HG02623 (cell line): Measurements from ENCODE around the gene HOXA1.

Source experiments
- ATAC-seq: cut with Tn5 transposase; IDR thresholded peaks from one replicate; pipeline ENCODE4 v1.9.1; 2021; ENCODE audit warnings: moderate library complexity; ENCODE audit not compliant: unreplicated experiment

The HOXA1 gene

GRCh38 chr7:27094304-27095049 is 1.3 kb downstream of the HOXA1 start:
- no peak for ATAC-seq

GRCh38 chr7:27093184-27093895 is 2.5 kb downstream of the HOXA1 start:
- no peak for ATAC-seq

DNA sequence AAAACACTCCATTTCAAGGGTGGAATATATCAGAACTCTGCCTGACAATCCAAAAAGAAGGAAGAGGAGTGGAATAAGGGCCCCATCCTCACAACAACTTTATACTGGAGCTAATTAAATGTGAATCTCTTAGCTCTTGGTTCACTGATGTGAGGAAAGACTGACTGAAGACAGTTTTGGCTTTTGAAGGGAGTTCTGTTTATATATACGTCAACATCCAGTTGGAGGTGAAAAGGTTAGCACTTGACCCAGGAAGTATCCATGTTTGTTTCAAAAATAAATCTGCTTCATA is 3.0 kb downstream of the HOXA1 start:
- ATAC-seq: no peak

- no peak for ATAC-seq
Observed at GRCh38 chr7:27091941-27092818, 3.6 kb downstream of the HOXA1 start.

DNA sequence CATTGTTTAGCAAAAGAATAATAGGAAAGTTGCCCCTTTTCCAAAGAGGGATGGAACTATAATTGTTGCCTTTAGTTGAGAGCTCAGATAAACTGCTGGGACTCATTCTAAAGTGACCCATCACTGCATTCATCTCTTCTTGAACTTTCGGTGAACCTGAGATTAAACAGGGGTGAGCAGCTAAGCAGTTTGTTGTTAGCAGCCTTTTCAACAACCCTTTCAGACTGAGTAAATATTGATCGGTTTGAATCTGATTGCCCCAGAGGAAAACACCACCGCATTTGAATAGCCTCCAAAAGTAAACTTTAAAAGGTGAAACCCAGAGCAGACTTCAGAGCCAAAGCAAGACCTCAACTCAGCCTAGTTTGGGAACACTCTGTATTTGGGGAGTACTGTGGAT is 4.7 kb downstream of the HOXA1 start:
- no peak for ATAC-seq

DNA sequence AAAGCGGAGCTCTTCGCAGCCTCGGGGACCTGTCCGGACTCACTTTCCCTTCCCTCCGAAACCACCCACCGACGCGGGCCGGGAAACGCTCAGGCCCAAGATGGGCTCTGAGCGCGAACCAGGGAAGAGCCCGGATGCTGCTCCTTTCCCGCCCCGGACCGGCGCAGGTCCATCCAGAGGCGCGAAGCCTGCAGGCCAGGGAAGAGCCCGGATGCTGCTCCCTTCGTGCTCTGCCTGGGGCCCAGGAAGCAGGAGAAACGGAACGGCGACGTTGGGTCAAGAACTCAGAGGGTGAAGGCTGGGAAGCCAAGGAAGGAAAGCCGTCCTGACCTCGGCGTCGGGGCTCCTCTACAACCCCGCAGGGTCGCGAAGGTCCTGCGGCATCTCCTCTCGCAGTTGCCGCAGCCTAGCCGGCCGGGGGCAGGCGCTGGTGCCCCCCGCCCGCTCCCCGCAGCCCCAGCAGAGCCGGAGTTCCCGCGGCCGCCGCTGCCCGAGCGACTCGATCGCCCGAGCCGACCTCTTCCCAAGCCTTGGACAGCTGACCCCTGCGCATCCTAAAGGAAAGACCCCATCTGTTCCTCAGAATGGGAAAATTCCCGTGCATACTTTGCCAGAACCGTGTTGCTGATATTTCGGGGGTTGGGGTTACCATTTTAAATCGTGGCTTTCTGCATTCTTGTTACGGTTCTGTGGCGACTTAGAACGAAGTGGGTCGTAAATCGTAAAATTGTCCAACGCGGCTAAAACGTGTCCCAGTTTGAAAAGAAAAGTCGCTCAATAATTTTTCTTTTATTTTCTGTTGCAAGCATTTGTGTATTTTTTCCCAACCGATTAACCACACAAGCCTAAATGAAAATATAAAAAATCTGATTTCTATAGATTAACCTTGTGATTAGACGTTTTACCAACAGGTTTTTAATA is 7.5 kb downstream of the HOXA1 start:
- no peak for ATAC-seq

GRCh38 chr7:27083646-27084045 is 12.2 kb downstream of the HOXA1 start:
- ATAC-seq: no peak

DNA sequence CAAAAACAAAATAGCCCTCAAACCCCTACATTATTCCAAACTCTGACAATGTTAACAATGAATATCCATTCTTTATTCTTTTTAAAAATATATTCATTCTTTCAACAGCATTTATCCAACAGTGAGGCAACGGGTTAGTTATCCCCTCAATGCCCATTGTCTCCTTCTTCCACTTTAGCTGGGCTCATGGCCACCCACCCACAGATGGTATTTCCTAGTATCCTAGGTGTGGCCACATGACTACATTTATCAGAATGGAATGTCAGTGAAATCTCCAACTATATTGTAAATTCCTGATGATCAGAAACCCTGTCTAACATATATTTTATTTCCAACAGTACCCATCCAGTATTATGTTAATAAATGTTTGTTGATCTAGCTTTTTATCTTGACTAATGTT is 13.6 kb downstream of the HOXA1 start:
- ATAC-seq: no peak

DNA sequence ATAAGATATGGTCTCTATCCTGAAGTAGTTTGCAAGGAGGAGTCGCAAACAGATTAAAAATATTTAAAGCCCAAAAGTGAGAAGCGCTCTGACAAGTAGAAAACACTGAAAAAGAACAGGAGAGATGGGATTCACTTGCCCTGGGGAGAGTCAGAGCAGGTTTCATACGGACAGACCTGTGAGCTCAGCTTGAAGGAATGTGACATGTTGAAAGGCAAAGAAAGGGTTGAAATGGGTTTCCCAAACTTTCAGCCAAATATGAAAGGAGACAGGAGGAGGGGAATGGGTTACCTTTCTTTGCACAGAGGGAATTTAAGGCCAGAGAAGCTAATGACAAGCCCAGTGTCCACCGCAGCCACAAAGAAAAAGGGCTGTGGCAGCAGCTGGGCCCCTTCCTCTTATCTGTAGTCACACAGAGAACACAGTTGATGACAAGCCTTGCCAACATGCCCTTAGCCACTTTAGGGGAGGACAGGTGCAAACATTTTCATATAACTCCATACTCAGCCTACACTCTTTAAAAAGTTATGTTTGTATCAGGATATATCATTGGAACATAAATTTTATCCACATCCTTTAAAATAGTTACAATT is 14.9 kb downstream of the HOXA1 start:
- ATAC-seq: no peak

DNA sequence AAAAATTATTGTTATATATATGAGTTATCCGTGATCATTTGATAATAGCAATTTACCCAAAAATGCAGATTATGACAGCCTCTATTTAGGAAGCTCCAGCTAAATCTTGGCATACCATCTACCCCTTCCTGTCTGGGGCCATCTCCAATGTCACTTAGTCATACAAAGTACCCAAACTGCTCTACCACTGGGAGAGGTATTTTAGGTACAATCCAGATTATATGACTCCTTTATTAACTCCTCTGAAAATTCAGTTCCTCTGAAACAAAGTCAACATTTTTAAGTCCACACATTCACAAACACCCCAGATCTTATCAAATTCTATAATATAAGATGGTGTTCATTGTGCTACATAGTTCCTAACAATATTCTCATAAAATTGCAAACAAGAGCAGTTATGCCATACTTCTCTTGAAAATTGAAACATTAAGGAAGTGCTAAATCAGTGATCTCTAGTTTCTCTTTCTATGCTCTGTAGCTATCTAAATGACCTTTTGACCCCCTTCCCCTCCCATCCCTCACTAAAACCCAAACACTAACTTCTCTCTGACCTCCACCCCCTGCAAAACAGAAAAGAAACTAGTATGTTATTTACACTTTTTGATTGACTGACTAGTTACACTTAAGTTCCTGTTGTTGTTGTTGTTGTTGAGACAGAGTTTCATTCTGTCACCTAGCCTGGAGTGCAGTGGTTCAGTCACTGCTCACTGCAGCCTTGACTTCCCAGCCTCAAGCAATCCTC is 16.4 kb downstream of the HOXA1 start:
- no peak for ATAC-seq

DNA sequence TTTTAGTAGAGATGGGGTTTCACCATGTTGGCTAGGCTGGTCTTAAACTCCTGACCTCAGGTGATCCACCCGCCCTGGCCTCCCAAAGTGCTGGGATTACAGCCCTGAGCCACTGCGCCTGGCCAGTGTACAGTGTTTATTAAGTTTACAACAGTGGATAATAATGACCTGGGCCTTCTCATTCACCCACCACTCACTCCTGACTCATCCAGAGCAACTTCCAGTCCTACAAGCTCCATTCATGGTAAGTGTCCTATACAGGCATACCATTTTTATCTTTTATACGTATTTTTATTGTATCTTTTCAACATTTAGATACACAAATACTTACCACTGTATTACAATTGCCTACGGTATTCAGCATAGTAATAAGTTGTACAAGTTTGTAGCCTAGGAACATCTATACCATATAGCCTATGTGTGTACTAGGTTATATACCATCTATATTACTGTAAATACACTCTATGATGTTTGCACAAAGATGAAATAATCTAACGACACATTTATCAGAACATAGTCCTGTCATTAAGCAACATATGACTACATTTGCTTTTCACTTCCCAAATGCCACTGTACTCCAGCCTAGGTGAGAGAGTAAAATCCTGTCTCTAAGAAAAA is 17.1 kb downstream of the HOXA1 start:
- ATAC-seq: no peak

DNA sequence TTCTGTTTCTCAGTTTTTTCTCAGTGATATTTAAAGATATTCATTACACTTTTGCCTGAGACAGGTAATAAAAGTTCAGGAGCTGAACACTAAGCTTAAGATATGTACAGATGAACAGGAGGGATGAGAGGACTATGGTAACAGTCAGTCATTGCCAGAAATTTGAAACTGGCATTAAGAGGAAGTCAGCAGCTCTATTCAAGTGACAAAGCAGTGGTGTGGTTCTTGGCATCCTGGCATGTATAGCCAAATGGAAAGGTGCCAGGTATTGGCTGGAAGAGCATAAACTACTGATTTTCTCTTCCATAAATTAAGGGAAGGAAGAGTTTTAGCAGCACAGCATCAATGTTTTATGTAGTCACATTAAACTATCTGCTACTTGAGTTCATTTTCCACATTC is 22.7 kb downstream of the HOXA1 start:
- no peak for ATAC-seq

GRCh38 chr7:27071622-27072390 is 24.0 kb downstream of the HOXA1 start:
- no peak for ATAC-seq

GRCh38 chr7:27068259-27068658 is 27.5 kb downstream of the HOXA1 start:
- ATAC-seq: no peak

GRCh38 chr7:27066148-27066547 is 29.7 kb downstream of the HOXA1 start:
- ATAC-seq: no peak

DNA sequence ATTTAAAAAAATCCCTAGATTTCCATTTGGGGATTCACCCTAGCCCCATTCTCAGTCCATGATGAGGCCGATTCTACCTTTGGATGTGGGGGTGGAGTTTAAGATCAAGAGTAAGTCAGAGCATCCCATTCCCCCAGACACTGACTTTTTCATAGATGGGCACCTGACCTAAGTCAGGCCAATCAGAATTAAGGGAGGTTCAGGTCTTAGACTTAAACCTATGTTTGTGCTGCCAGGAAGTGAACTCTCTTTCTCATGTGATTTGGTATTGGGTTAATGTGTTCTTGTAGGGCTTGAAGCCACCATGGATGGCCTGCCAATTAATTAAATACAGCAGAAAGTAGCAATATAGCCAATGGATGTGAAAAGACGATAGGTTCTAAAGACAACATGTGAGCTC is 30.1 kb downstream of the HOXA1 start:
- no peak for ATAC-seq

DNA sequence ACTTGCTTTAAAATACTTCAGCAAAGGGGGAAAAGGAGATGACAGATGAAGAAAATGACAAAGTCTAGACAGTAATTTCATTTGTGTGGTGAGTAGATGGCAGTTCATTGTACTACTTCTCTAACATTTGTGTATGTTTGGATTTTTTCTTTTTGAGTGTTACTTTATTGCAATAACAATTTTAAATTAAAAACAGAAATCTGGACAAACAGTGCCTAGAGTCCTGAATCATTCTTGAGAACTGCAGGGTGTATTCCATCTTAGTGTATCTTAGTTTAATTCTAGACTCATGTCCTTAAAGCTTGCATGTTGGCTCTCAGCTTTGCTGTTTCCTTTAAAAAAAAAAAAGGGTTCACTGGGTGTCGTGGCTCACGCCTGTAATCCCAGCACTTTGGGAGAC is 31.1 kb downstream of the HOXA1 start:
- ATAC-seq: no peak

DNA sequence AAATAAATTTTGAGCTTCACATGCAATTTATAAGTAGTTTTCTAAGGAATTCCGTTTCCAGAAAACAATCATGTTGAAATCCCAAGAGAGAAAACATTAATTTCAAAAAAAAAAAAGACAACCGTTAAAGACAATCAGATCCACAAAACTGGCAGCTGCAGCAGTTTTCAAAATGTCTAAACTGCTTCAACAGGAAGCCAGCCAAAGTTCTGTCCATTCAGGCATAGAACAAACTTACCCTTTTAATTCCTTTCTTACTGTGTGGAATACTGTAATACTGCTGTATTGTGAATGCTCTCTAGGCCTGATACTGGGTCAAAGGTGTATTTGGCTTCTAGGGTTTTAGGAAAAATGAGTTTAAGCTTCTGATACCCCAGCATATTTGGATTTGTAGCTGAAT is 31.6 kb downstream of the HOXA1 start:
- no peak for ATAC-seq

DNA sequence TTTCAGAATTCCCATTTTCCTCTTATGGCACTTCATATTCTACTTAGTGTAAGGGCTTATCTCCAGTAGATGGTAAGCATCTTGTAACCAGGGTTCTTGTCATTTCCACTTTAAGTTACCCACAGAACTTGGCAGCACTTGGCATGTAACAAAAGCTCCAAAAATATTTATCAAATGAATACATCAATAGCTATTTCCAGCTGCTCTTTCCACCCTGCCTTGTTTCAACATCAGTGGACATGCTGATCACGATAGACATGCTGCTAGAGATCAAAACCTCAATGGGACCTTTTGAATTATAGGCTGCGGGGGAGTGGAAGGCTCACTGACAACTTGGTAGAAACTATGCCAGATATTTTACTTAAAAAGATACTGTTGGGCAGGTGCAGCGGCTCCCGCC is 32.9 kb downstream of the HOXA1 start:
- no peak for ATAC-seq
